Stimulated activated memory B cell treated with anti-CD40 and anti-IgM and Interleukin-4, amounts not matched to agents 10 μg/mL and 1 μg/mL and 100 μg/mL, for 72 hours (primary cell): ENCODE data around the gene PPP1R3G.

ENCODE experiments used
- ATAC-seq: fragments of 150-1000 bp; cut with Tn5 transposase; 2 replicates; pipeline ENCODE4 v1.10.0; 2021
- H3K27ac Mint-ChIP-seq: one replicate; pipeline ENCODE4 v1.8.0; 2022; ENCODE audit warnings: mild to moderate bottlenecking, mixed read lengths
- H3K27me3 Mint-ChIP-seq: one replicate; pipeline ENCODE4 v1.8.0; 2022; ENCODE audit warnings: mixed read lengths
- H3K36me3 Mint-ChIP-seq: one replicate; pipeline ENCODE4 v1.8.0; 2022; ENCODE audit warnings: mixed read lengths
- H3K4me1 Mint-ChIP-seq: one replicate; pipeline ENCODE4 v1.8.0; 2022; ENCODE audit warnings: mixed read lengths
- H3K4me3 Mint-ChIP-seq: one replicate; pipeline ENCODE4 v1.8.0; 2022; ENCODE audit warnings: mild to moderate bottlenecking, moderate library complexity, mixed read lengths
- H3K9me3 Mint-ChIP-seq: one replicate; pipeline ENCODE4 v1.8.0; 2022; ENCODE audit warnings: mixed read lengths

The PPP1R3G gene

DNA sequence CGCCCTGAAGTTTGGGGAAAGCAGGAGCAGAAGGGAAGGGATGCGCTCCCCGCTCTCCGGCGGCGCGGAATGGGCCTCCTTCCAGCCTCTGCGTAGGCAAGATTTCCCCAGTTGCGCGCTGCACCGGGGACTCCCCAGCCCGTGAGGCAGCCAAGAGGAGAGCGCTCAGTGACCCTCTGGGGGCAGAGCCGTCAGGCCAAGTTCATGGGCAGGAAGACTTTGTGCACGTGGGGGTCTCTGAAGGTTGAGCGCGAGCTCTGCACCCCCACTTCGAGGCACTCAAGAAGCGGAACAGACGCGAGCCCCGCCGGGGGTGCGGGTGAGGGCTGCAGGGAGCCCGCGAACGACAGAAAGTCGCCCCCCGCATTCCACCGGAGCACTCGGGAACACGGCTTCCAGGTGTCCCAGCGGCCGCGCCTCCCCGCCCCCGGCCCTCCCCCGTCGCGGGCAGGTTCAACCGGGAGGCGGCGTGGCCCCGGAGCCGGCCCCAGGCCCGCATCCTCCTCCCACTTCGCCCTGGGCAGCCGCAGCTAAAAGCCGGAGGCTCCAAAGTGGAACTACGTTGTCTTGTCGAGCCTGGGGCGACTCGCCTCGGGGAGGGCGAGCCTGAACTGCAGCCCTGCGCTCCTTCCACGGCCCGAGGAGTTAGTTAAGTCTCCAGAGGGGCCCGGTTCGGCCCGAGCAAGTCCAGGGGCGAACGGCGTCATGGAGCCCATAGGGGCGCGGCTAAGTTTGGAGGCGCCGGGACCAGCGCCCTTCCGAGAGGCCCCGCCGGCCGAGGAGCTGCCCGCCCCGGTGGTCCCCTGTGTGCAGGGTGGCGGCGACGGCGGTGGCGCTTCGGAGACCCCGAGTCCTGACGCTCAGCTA lies at the start of gene PPP1R3G:
Gene PPP1R3G (plus strand): TSS at position 561 of the 867 bp plus-strand sequence. CDS start 145 bp downstream, at position 706.
- H3K4me3 Mint-ChIP-seq, result peak within 1 kb of the TSS; percentile 82
- H3K4me1 Mint-ChIP-seq, result peaks cover 17% of the 10 kb centered on the region
- H3K36me3 Mint-ChIP-seq, result no peaks in the 10 kb centered on the region
- H3K27ac Mint-ChIP-seq, result no peak within 1 kb of the TSS
- ATAC-seq, result peak; percentile 46
- H3K9me3 Mint-ChIP-seq, result no peaks in the 10 kb centered on the region
- H3K27me3 Mint-ChIP-seq, result peaks cover 58% of the 10 kb centered on the region

GRCh38 chr6:5036269-5036668 lies 48.9 kb upstream of the PPP1R3G start:
- H3K4me1 Mint-ChIP-seq, result peaks cover 6% of the 10 kb centered on the region
- ATAC-seq, result no peak
- H3K27ac Mint-ChIP-seq, result no peak overlapping the region
- no peak overlapping the region for H3K4me3 Mint-ChIP-seq
- H3K27me3 Mint-ChIP-seq, result no peaks in the 10 kb centered on the region
- no peaks in the 10 kb centered on the region for H3K9me3 Mint-ChIP-seq
- H3K36me3 Mint-ChIP-seq, result no peaks in the 10 kb centered on the region

DNA sequence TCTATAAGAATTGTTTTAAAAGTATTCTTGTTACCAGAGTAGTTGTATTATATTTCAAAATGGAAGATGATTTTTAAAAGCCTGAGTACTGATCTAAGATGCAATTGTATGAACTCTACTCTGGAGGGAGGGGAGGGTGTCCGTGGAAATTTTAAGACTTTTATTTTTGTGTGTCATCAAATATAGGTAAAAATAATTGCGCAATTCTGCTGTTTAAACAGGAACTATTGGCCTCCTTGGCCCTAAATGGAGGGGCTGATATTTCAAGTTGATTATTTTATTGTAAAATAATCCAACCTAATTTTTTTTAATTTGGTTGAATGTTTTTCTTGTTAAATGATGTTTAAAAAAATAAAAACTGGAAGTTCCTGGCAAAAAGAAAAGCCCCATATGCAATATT lies 43.2 kb upstream of the PPP1R3G start:
- Mint-ChIP-seq H3K4me3 (no peak overlapping the region), H3K27me3 (no peaks in the 10 kb centered on the region), H3K36me3 (peaks cover 29% of the 10 kb centered on the region), H3K4me1 (no peaks in the 10 kb centered on the region), H3K27ac (no peak overlapping the region), H3K9me3 (no peaks in the 10 kb centered on the region)
- ATAC-seq, result no peak

GRCh38 chr6:5042436-5042835 lies 42.7 kb upstream of the PPP1R3G start:
- ATAC-seq, result no peak
- no peaks in the 10 kb centered on the region for H3K4me1 Mint-ChIP-seq
- no peaks in the 10 kb centered on the region for H3K9me3 Mint-ChIP-seq
- peaks cover 29% of the 10 kb centered on the region for H3K36me3 Mint-ChIP-seq
- H3K27ac Mint-ChIP-seq, result no peak overlapping the region
- H3K4me3 Mint-ChIP-seq, result no peak overlapping the region
- no peaks in the 10 kb centered on the region for H3K27me3 Mint-ChIP-seq

DNA sequence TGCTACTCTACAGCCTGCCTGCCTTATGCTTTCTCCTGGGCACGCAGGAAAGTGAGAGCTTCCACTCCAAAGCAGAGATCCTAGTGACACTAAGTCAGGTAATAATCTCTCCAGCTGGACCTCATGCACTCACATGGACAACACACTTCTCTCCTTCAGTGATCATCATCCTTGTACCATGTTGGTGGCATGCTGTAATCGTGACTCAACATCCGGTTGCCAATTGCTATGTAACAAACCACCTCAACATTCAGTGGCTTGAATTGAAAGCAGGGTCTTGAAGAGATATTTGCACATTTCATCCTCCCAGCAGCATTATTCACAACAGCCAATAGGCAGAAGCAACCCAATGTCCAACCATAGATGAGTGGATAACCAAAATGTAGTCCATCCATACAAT lies 40.3 kb upstream of the PPP1R3G start:
- H3K4me3 Mint-ChIP-seq, result no peak overlapping the region
- no peak overlapping the region for H3K27ac Mint-ChIP-seq
- H3K36me3 Mint-ChIP-seq, result peaks cover 29% of the 10 kb centered on the region

DNA sequence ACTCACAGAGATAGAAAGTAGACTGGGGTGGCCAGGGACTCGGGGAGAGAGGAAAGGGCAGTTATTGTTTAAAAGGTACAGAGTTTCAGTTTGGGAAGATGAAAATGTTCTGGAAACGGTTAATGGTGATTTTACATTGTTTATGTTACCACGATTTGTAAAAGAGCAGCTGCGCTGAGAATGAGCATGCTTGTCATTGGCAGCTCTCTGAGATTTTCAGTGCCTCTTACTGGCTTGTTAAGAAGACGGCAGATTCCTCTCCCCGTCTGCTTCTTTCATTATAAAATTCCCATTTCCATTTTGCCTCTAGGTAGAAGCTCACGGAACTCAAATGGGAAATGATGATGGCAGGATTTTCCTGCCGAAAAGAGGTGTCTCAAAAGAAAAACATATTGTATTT lies 39.7 kb upstream of the PPP1R3G start:
- peaks cover 29% of the 10 kb centered on the region for H3K36me3 Mint-ChIP-seq
- no peak for ATAC-seq
- H3K27me3 Mint-ChIP-seq, result no peaks in the 10 kb centered on the region
- H3K4me3 Mint-ChIP-seq, result no peak overlapping the region
- peaks cover 5% of the 10 kb centered on the region for H3K9me3 Mint-ChIP-seq
- no peak overlapping the region for H3K27ac Mint-ChIP-seq
- no peaks in the 10 kb centered on the region for H3K4me1 Mint-ChIP-seq

More for the DNA sequence above, 40.3 kb upstream of the PPP1R3G start:
- no peak for ATAC-seq
- no peaks in the 10 kb centered on the region for H3K4me1 Mint-ChIP-seq
- H3K27me3 Mint-ChIP-seq, result no peaks in the 10 kb centered on the region
- H3K9me3 Mint-ChIP-seq, result peaks cover 4% of the 10 kb centered on the region

DNA sequence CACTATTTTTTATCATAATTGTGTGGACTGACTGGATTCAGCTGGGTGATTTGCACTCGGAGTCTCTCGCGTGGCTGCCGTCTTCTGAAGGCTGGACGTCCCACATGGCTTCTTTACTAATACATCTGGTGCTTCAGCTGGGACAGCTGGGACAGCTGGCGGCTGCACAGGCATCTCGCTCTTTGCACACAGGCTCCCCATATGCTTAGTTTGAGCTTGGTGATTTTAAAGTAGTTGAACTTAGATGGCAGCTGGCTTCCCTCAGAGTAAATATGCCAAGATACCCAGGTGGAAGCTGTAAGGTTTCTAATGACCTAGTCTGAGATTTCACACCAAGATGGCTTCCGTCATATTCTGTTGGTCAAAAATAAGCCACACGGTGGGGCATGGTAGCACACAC lies 38.7 kb upstream of the PPP1R3G start:
- Mint-ChIP-seq H3K4me1 (no peaks in the 10 kb centered on the region), H3K27me3 (no peaks in the 10 kb centered on the region), H3K4me3 (no peak overlapping the region), H3K27ac (no peak overlapping the region), H3K36me3 (peaks cover 38% of the 10 kb centered on the region), H3K9me3 (peaks cover 15% of the 10 kb centered on the region)
- no peak for ATAC-seq

- H3K4me1 Mint-ChIP-seq, result no peaks in the 10 kb centered on the region
These were observed 35.1 kb upstream of the PPP1R3G start for GRCh38 chr6:5050009-5050408.

DNA sequence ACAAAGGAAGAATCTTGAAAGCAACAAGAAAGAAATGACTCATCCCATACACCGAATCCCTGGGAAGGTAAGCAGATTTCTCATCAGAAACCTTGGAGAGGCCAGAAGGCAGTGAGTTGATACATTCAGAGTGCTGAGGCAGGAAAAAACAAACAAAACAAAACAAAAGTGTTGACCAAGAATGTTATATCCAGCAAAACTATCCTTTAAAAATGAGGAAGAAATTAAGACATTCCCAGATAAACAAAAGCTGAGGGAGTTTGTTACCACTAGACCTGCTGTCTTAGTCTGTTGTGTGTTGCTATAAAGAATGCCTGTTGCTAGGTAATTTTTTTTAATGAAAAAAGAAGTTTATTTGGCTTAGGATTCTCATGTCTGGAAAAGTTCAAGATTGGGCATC lies 33.7 kb upstream of the PPP1R3G start:
- no peak for ATAC-seq
- Mint-ChIP-seq H3K4me3 (no peak overlapping the region), H3K36me3 (peaks cover 14% of the 10 kb centered on the region), H3K9me3 (peaks cover 17% of the 10 kb centered on the region), H3K27ac (no peak overlapping the region), H3K4me1 (no peaks in the 10 kb centered on the region), H3K27me3 (peaks cover 9% of the 10 kb centered on the region)

More at GRCh38 chr6:5050009-5050408, 35.1 kb upstream of the PPP1R3G start:
- Mint-ChIP-seq H3K4me3 (no peak overlapping the region), H3K36me3 (peaks cover 20% of the 10 kb centered on the region), H3K27ac (no peak overlapping the region), H3K27me3 (no peaks in the 10 kb centered on the region), H3K9me3 (peaks cover 17% of the 10 kb centered on the region)
- no peak for ATAC-seq

GRCh38 chr6:5053038-5053437 lies 32.1 kb upstream of the PPP1R3G start:
- H3K4me3 Mint-ChIP-seq, result no peak overlapping the region
- ATAC-seq, result no peak
- H3K27me3 Mint-ChIP-seq, result peaks cover 9% of the 10 kb centered on the region
- H3K27ac Mint-ChIP-seq, result no peak overlapping the region
- H3K9me3 Mint-ChIP-seq, result peaks cover 17% of the 10 kb centered on the region
- H3K4me1 Mint-ChIP-seq, result no peaks in the 10 kb centered on the region
- H3K36me3 Mint-ChIP-seq, result peaks cover 14% of the 10 kb centered on the region

DNA sequence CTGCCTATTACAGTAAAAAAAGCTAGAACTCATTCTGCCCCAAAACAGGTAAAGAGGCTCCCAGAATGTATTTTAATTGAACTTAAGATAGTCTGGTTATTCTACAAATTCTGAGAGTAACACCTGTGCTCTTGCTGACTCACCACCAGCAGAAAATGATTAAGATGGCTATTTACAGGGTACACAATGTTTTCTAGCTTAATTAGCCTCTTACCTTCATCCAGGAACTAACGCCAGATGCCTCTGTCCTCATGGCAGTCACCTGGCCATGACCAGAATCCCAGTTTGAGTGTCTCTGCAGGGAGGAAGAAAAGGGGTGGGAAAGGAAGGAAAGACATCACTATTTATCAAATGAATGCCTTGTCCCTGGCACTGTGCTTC lies 31.3 kb upstream of the PPP1R3G start:
- ATAC-seq, result no peak
- no peaks in the 10 kb centered on the region for H3K4me1 Mint-ChIP-seq
- no peak overlapping the region for H3K4me3 Mint-ChIP-seq
- peaks cover 13% of the 10 kb centered on the region for H3K9me3 Mint-ChIP-seq
- H3K27me3 Mint-ChIP-seq, result peaks cover 9% of the 10 kb centered on the region
- H3K27ac Mint-ChIP-seq, result no peak overlapping the region
- peaks cover 14% of the 10 kb centered on the region for H3K36me3 Mint-ChIP-seq

DNA sequence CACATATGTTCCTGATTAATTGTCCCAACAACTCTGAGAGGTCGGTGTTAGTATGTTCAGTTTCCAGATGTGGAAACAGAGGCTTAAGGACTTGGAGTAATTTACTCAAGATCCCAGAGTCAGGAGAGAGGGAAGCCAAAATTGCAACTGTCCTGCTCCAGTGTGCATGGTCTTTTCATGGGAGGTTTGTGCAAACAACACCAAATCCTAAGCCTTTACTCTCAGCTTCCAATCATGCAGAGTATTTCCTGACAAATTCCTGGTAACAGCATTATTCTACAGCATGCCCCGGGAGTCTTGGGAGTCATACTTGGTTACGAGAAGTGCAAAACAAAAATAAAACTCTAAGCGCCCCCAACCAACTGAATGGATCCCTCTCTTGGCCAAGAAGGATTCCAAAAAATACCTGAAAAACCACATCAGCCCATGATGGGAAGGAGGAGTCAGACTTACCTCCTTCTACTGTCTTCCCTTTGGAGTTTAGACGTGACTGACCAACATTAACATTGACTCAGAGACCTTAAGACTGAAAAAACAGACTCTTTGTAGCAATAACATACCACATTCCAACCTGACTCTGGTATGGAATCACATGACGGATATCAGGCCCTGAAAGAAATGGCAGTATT lies 30.8 kb upstream of the PPP1R3G start:
- Mint-ChIP-seq H3K9me3 (peaks cover 13% of the 10 kb centered on the region), H3K27ac (no peak overlapping the region), H3K36me3 (peaks cover 14% of the 10 kb centered on the region), H3K27me3 (peaks cover 9% of the 10 kb centered on the region), H3K4me1 (no peaks in the 10 kb centered on the region), H3K4me3 (no peak overlapping the region)
- ATAC-seq, result no peak

DNA sequence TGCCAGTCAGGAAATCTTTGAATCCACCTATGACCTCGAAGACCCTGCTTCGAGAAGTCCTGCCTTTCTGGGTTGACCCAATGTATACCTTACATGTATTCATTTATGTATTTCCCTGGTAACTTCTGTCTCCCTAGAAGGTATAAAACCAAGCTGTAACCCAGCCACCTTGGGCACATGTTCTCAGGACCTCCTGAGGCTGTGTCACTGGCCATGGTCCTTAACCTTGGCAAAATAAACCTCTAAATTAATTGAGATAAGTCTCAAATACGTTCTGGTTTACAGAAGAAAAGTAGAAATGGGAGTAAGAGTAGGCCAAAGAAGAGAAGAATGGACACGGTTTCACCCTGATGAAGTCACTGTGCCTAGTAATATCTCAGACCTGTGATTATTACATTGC lies 30.0 kb upstream of the PPP1R3G start:
- H3K36me3 Mint-ChIP-seq, result peaks cover 14% of the 10 kb centered on the region
- H3K9me3 Mint-ChIP-seq, result peaks cover 13% of the 10 kb centered on the region
- H3K4me3 Mint-ChIP-seq, result no peak overlapping the region
- H3K27me3 Mint-ChIP-seq, result peaks cover 9% of the 10 kb centered on the region
- no peak for ATAC-seq
- H3K27ac Mint-ChIP-seq, result no peak overlapping the region
- H3K4me1 Mint-ChIP-seq, result no peaks in the 10 kb centered on the region

DNA sequence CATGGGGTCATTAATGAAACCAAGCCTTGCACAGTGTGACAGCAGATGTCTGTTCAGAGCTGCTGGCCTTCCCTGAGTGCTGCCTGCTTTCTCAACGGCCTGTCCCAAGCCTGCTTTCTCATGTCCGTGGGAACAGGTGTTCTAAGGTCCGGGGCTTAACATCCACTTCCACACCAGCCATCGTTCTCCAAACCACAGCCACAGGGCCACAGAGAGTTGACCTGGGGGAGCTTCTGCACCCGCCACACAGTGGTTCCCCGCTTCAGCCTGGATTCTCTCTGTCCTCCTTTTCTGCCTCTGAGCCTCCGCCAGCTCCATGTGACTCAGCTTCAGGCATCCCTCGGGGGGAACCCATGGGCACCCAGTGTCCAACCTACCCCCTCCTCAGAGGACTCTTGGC lies 26.9 kb upstream of the PPP1R3G start:
- Mint-ChIP-seq H3K4me1 (peaks cover 8% of the 10 kb centered on the region), H3K9me3 (no peaks in the 10 kb centered on the region), H3K27ac (no peak overlapping the region), H3K4me3 (no peak overlapping the region), H3K27me3 (peaks cover 9% of the 10 kb centered on the region), H3K36me3 (no peaks in the 10 kb centered on the region)
- no peak for ATAC-seq

- Mint-ChIP-seq H3K27ac (no peak overlapping the region), H3K9me3 (no peaks in the 10 kb centered on the region), H3K36me3 (no peaks in the 10 kb centered on the region), H3K4me1 (peaks cover 8% of the 10 kb centered on the region), H3K4me3 (no peak overlapping the region), H3K27me3 (peaks cover 9% of the 10 kb centered on the region)
- ATAC-seq, result no peak
These were observed 25.9 kb upstream of the PPP1R3G start for GRCh38 chr6:5059036-5059896.
